Neuronal stem cell (in vitro differentiated cells): ENCODE measurements around the gene PDE5A.

Experiments used
- DNase-seq: peaks from one replicate; pipeline ENCODE4 v3.0.0-alpha.2; 2013; ENCODE audit warnings: low spot score
- H2AFZ ChIP-seq: one replicate; pipeline ENCODE4 v1.6.1; 2013; ENCODE audit warnings: mild to moderate bottlenecking, low read length, inconsistent platforms
- H2AK5ac ChIP-seq: 2 replicates; pipeline ENCODE4 v1.6.1; 2013; ENCODE audit warnings: low read depth, mild to moderate bottlenecking, inconsistent platforms, low read length, moderate library complexity, mixed read lengths
- H2BK120ac ChIP-seq: 2 replicates; pipeline ENCODE4 v1.6.1; 2013; ENCODE audit warnings: low read depth, mild to moderate bottlenecking, inconsistent platforms, low read length, moderate library complexity, mixed read lengths
- H2BK12ac ChIP-seq: one replicate; pipeline ENCODE4 v1.6.1; 2013; ENCODE audit warnings: low read length, inconsistent platforms
- H2BK15ac ChIP-seq: 2 replicates; pipeline ENCODE4 v1.6.1; 2013; ENCODE audit warnings: mild to moderate bottlenecking, low read length, inconsistent platforms, mixed read lengths
- H2BK5ac ChIP-seq: one replicate; pipeline ENCODE4 v1.6.1; 2013; ENCODE audit warnings: inconsistent platforms, mild to moderate bottlenecking, low read length, moderate library complexity
- H3K14ac ChIP-seq: one replicate; pipeline ENCODE4 v1.6.1; 2013; ENCODE audit warnings: low read length, inconsistent platforms
- H3K18ac ChIP-seq: 2 replicates; pipeline ENCODE4 v1.6.1; 2013; ENCODE audit warnings: low read length, inconsistent platforms
- H3K23ac ChIP-seq: 2 replicates; pipeline ENCODE4 v1.6.1; 2013; ENCODE audit warnings: low read depth, mild to moderate bottlenecking, mixed read lengths, low read length, inconsistent platforms; ENCODE audit not compliant: poor library complexity
- H3K27ac ChIP-seq: replicated peaks from 3 replicates; pipeline ENCODE4 v1.5.1; 2013; ENCODE audit warnings: low read length, inconsistent platforms
- H3K27me3 ChIP-seq, 3 experiments: 2 replicates each; pipeline ENCODE4 v1.6.1; 2013; ENCODE audit warnings: low read length in 3 of 3, mild to moderate bottlenecking in 2 of 3, inconsistent platforms in 1 of 3, low read depth in 1 of 3, mixed read lengths in 1 of 3, moderate library complexity in 1 of 3; ENCODE audit not compliant: control insufficient read depth in 3 of 3, insufficient read depth in 3 of 3
- H3K36me3 ChIP-seq, 2 donors: replicated peaks in 1 of 2; 2 replicates each; pipeline ENCODE4 v1.6.1; 2013; ENCODE audit warnings: low read length in 2 of 2; ENCODE audit not compliant: control insufficient read depth in 2 of 2, insufficient read depth in 2 of 2
- H3K4ac ChIP-seq: 2 replicates; pipeline ENCODE4 v1.6.1; 2013; ENCODE audit warnings: inconsistent platforms, mild to moderate bottlenecking, low read length, moderate library complexity
- H3K4me1 ChIP-seq, 2 donors: 1 replicate in 1 of 2; 2 replicates in 1 of 2; pipeline ENCODE4 v1.6.1; 2013; ENCODE audit warnings: low read length in 2 of 2, low read depth in 1 of 2; ENCODE audit not compliant: control insufficient read depth in 2 of 2, insufficient read depth in 1 of 2
- H3K4me2 ChIP-seq: one replicate; pipeline ENCODE4 v1.6.1; 2013; ENCODE audit warnings: mild to moderate bottlenecking, low read length, inconsistent platforms; ENCODE audit not compliant: insufficient read depth, poor library complexity, severe bottlenecking
- H3K4me3 ChIP-seq, 2 donors: 2 replicates each; pipeline ENCODE4 v1.5.1; 2013; ENCODE audit warnings: low read length in 2 of 2, mild to moderate bottlenecking in 2 of 2, inconsistent platforms in 1 of 2, moderate library complexity in 1 of 2
- H3K79me1 ChIP-seq: one replicate; pipeline ENCODE4 v1.6.1; 2013; ENCODE audit warnings: low read depth, mild to moderate bottlenecking, inconsistent platforms, low read length, moderate library complexity
- H3K9ac ChIP-seq: one replicate; pipeline ENCODE4 v1.6.1; 2013; ENCODE audit warnings: mild to moderate bottlenecking, low read depth, low read length, inconsistent platforms; ENCODE audit not compliant: poor library complexity
- H3K9me3 ChIP-seq, 2 donors: replicated peaks in 1 of 2; 2 replicates each; pipeline versions ENCODE3 to v1.6.1; 2013; ENCODE audit warnings: low read length in 2 of 2, mild to moderate bottlenecking in 2 of 2, inconsistent platforms in 1 of 2, low read depth in 1 of 2, mixed read lengths in 1 of 2, moderate library complexity in 1 of 2; ENCODE audit not compliant: control insufficient read depth in 2 of 2, insufficient read depth in 1 of 2
- H4K8ac ChIP-seq: one replicate; pipeline ENCODE4 v1.6.1; 2013; ENCODE audit warnings: low read depth, mild to moderate bottlenecking, inconsistent platforms, low read length, moderate library complexity
- H4K91ac ChIP-seq: one replicate; pipeline ENCODE4 v1.6.1; 2013; ENCODE audit warnings: low read length, low read depth, mild to moderate bottlenecking, inconsistent platforms; ENCODE audit not compliant: poor library complexity
- WGBS, 2 donors: extraction: QIAGEN DNeasy Blood & Tissue Kit; methylation state at CpG; one replicate each; pipeline ENCODE4 v1.1.7; 2013; ENCODE audit warnings: missing lambda C conversion rate in 2 of 2, mixed read lengths in 1 of 2; ENCODE audit not compliant: insufficient read length in 2 of 2, insufficient replicate concordance in 1 of 2; ENCODE audit errors: extremely low coverage in 2 of 2; 5-methylcytosine and 5-hydroxymethylcytosine counted together

Gene PDE5A

DNA sequence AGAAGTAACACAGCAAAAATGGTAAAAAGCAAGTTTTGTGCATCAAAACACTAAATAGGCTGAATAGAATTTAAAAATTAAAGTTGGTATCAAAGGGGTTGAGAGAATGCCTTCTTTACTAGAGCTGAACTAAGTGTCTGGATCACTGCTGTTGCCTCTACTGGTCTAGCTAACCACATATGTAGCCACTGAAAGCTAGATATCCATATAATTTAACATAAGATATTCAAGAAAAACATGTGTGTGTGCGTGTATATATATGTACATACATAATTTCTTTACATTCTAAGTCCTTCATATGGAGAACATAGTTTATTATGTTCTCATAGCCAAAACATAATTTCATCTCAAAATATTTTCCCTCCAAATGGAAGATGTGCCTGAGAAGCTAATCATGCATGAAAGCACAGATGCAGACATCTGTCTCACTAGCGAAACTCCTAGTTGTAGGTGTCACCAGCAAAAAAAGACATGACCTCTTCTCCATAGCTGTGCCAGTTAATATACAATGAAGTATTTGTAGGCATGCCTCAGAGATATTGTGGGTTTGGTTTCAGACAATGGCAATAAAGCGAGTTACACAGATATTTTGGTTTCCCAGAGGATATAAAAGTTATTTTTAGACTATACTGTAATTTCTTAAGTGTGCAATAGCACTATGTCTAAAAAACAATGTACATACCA is 47.3 kb downstream of the PDE5A start:
- H2BK5ac ChIP-seq = no peak overlapping the region
- H3K79me1 ChIP-seq = no peaks in the 10 kb centered on the region
- H3K4me1 ChIP-seq = no peaks in the 10 kb centered on the region
- H3K27ac ChIP-seq = no peak overlapping the region
- H3K4me3 ChIP-seq = no peak overlapping the region
- H3K4me2 ChIP-seq = no peak overlapping the region
- H2AK5ac ChIP-seq = no peak overlapping the region
- H3K9me3 ChIP-seq = no peaks in the 10 kb centered on the region
- no peaks in the 10 kb centered on the region for H3K27me3 ChIP-seq
- no peak overlapping the region for H3K23ac ChIP-seq
- no peak overlapping the region for H4K91ac ChIP-seq
- H3K36me3 ChIP-seq = no peaks in the 10 kb centered on the region
- H2BK120ac ChIP-seq = no peak overlapping the region
- H2BK12ac ChIP-seq = no peak overlapping the region
- H3K4ac ChIP-seq = no peak overlapping the region
- no peak overlapping the region for H2AFZ ChIP-seq
- WGBS, 2 donors = no CpG with 5 or more reads among the region's 3 CpGs
- H3K18ac ChIP-seq = no peak overlapping the region
- DNase-seq = no peak
- no peak overlapping the region for H4K8ac ChIP-seq
- no peak overlapping the region for H2BK15ac ChIP-seq
- no peak overlapping the region for H3K9ac ChIP-seq
- H3K14ac ChIP-seq = no peak overlapping the region

DNA sequence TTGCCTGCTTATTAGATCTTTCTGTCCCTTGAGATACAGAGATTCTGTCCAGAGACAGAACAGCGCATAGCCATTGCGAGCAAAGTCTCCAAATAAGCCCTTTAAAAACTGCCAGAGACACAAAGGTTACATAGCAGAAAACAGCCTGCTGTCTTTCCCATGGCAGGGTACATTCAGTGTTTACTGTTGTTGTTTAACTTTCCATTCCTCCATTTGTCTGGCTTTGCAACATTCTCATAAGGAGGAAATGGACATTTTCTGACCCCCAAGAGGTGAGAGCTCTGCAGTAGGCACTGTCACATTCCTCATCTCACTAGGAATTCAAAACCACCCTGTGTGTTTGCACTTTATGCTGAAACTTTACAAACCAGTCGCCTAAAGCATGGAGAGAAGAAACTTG is 48.3 kb downstream of the PDE5A start:
- Histone ChIP-seq H3K4me1 (no peaks in the 10 kb centered on the region), H3K4me2 (no peak overlapping the region), H3K9ac (no peak overlapping the region), H2BK120ac (no peak overlapping the region), H3K27ac (no peak overlapping the region), H3K18ac (no peak overlapping the region), H2AFZ (no peak overlapping the region), H3K36me3 (no peaks in the 10 kb centered on the region), H3K4me3 (no peak overlapping the region), H2BK15ac (no peak overlapping the region), H2BK12ac (no peak overlapping the region), H4K8ac (no peak overlapping the region), H3K23ac (no peak overlapping the region), H3K9me3 (no peaks in the 10 kb centered on the region), H4K91ac (no peak overlapping the region), H3K14ac (no peak overlapping the region), H3K27me3 (no peaks in the 10 kb centered on the region), H2AK5ac (no peak overlapping the region), H3K4ac (no peak overlapping the region), H2BK5ac (no peak overlapping the region), H3K79me1 (no peaks in the 10 kb centered on the region)
- no peak for DNase-seq
- WGBS, 2 donors = no CpG with 5 or more reads among the region's 3 CpGs

DNA sequence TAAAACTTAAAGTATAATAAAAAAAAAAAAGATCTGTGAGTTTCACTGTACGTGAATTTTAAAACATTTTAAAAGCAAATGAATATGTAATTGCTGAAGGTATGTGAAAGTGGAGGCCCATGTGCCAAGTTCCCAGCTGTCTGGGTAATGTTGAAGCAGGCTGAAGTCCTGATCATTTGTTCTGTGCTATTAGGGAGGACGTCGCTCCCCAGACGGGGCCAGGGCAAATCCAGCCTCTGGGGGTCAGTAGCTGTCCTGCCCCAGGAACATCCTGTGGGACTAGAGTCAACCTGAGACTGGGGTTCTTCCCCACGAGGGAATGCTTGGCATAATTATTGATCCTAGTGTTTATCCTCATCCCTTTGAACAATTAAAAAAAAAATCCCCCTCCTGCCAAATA is 48.8 kb downstream of the PDE5A start:
- H3K4ac ChIP-seq = no peak overlapping the region
- no peak overlapping the region for H2BK15ac ChIP-seq

DNA sequence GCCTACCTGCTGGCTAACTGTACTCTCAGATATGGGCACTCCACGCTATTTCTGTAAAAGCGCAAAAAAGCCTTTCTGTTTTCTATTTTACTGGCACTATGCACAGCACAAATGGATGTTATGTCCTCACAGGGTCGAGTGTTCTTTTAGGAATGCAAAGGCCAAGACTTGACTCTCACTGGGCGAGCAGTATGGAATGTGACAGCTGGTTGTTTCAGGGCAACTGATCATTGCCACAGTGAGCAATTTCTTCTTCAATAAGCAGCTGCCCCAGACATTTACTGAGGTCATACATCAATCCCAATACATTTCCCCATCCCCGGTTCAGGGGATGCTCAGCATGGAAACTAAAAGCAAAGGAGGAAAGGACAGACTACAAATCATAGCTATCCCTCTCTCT is 58.2 kb downstream of the PDE5A start:
- Histone ChIP-seq H2BK12ac (no peak overlapping the region), H3K36me3 (no peaks in the 10 kb centered on the region), H2AFZ (no peak overlapping the region), H2BK120ac (no peak overlapping the region), H3K9ac (no peak overlapping the region), H3K4me1 (peaks cover 0 to 2% of the 10 kb centered on the region in 2 donors), H3K14ac (no peak overlapping the region), H2AK5ac (no peak overlapping the region), H3K9me3 (peaks cover 0 to 6% of the 10 kb centered on the region in 2 donors), H3K23ac (no peak overlapping the region), H3K4me3 (no peak overlapping the region), H2BK5ac (no peak overlapping the region), H2BK15ac (no peak overlapping the region), H4K91ac (no peak overlapping the region), H3K27me3 (no peaks in the 10 kb centered on the region), H3K79me1 (no peaks in the 10 kb centered on the region), H3K4me2 (no peak overlapping the region), H3K18ac (no peak overlapping the region), H3K27ac (no peak overlapping the region), H3K4ac (no peak overlapping the region), H4K8ac (no peak overlapping the region)
- no peak for DNase-seq
- WGBS, 2 donors = no CpG with 5 or more reads among the region's 5 CpGs

More for the DNA sequence above, 48.8 kb downstream of the PDE5A start:
- H3K9me3 ChIP-seq = no peaks in the 10 kb centered on the region
- DNase-seq = no peak
- no peak overlapping the region for H3K4me3 ChIP-seq
- no peak overlapping the region for H2BK5ac ChIP-seq
- H4K8ac ChIP-seq = no peak overlapping the region
- no peak overlapping the region for H3K27ac ChIP-seq
- no peaks in the 10 kb centered on the region for H3K36me3 ChIP-seq
- no peak overlapping the region for H3K9ac ChIP-seq
- H4K91ac ChIP-seq = no peak overlapping the region
- H2AFZ ChIP-seq = no peak overlapping the region
- no peak overlapping the region for H3K4me2 ChIP-seq
- H3K18ac ChIP-seq = no peak overlapping the region
- H3K27me3 ChIP-seq = no peaks in the 10 kb centered on the region
- no peak overlapping the region for H2BK12ac ChIP-seq
- H3K23ac ChIP-seq = no peak overlapping the region
- no peak overlapping the region for H2AK5ac ChIP-seq
- no peaks in the 10 kb centered on the region for H3K79me1 ChIP-seq
- no peaks in the 10 kb centered on the region for H3K4me1 ChIP-seq
- no peak overlapping the region for H3K14ac ChIP-seq
- WGBS, 2 donors = no CpG with 5 or more reads among the region's 5 CpGs
- H2BK120ac ChIP-seq = no peak overlapping the region
